HepG2 (cell line): ENCODE measurements around the gene GPSM1. TPM values are rescaled to one million over a fixed set of nuclear protein-coding genes. Genes with fewer than 3 reads are reported as not detected.
A peak's percentile ranks its signal among the peaks of the same experiment; 100 is the strongest.

Experiments
- CREB1 ChIP-seq, 2 experiments: fragments of 450-650 bp in 1 of 2; IDR thresholded peaks; 2 replicates each; pipeline ENCODE4 v1.6.1; 2016 to 2017; ENCODE audit warnings: control low read depth in 1 of 2, mild to moderate bottlenecking in 1 of 2, missing compliant biosample characterization in 1 of 2, missing genetic modification characterization in 1 of 2
- DPF2 ChIP-seq: sonication (generic); formaldehyde crosslinking; IDR thresholded peaks from 2 replicates; pipeline ENCODE4 v1.4.0; 2020; ENCODE audit warnings: mild to moderate bottlenecking, low read depth, missing genetic modification reagents, borderline replicate concordance
- FOSL2 ChIP-seq: sonication (generic); formaldehyde crosslinking; IDR thresholded peaks from 2 replicates; pipeline ENCODE4 v1.4.0; 2020; ENCODE audit warnings: missing genetic modification reagents
- GLI4 ChIP-seq: sonication (generic); formaldehyde crosslinking; IDR thresholded peaks from 2 replicates; pipeline ENCODE4 v1.5.1; 2020; ENCODE audit warnings: missing genetic modification reagents, mild to moderate bottlenecking, moderate library complexity, borderline replicate concordance
- HOXA5 ChIP-seq: sonication (generic); formaldehyde crosslinking; IDR thresholded peaks from 2 replicates; pipeline ENCODE4 v1.4.0; 2020; ENCODE audit warnings: missing genetic modification reagents
- SOX6 ChIP-seq, 2 experiments: fragments of 450-650 bp in 1 of 2; sonication (generic) in 1 of 2; formaldehyde crosslinking in 1 of 2; IDR thresholded peaks; 2 replicates each; pipeline versions ENCODE4 v1.4.0 to v1.6.1; 2017 to 2020; ENCODE audit warnings: antibody characterized with exemption in 1 of 2, mild to moderate bottlenecking in 1 of 2, missing genetic modification reagents in 1 of 2
- ZNF101 ChIP-seq: sonication (generic); formaldehyde crosslinking; IDR thresholded peaks from 2 replicates; pipeline ENCODE4 v1.4.0; 2020; ENCODE audit warnings: mild to moderate bottlenecking, low read depth, missing genetic modification reagents, borderline replicate concordance
- ZNF136 ChIP-seq: sonication (generic); formaldehyde crosslinking; IDR thresholded peaks from 2 replicates; pipeline ENCODE4 v1.8.1; 2022; ENCODE audit warnings: low read depth, mild to moderate bottlenecking, moderate library complexity, missing genetic modification reagents
- ZNF225 ChIP-seq: sonication (generic); formaldehyde crosslinking; IDR thresholded peaks from 2 replicates; pipeline ENCODE4 v1.4.0; 2020; ENCODE audit warnings: mild to moderate bottlenecking, missing genetic modification reagents
- ZNF34 ChIP-seq: sonication (generic); formaldehyde crosslinking; IDR thresholded peaks from 2 replicates; pipeline ENCODE4 v1.4.0; 2020; ENCODE audit warnings: mild to moderate bottlenecking, missing genetic modification reagents, borderline replicate concordance
- ZNF343 ChIP-seq: sonication (generic); formaldehyde crosslinking; IDR thresholded peaks from 2 replicates; pipeline ENCODE4 v1.4.0; 2020; ENCODE audit warnings: mild to moderate bottlenecking, missing genetic modification reagents
- ZNF383 ChIP-seq: sonication (generic); formaldehyde crosslinking; IDR thresholded peaks from 2 replicates; pipeline ENCODE4 v1.4.0; 2020; ENCODE audit warnings: missing genetic modification reagents, mild to moderate bottlenecking, borderline replicate concordance
- polyA plus RNA-seq, 8 experiments: library from polyadenylated mRNA; depleted of rRNA in 3 of 8; stranded (reverse) in 7 of 8; unstranded in 1 of 8; fragments of >200 nt; fragmentation: Illumina TruSeq in 4 of 8; extraction: Trizol in 4 of 8; gene quantifications; 2 replicates each; pipeline versions ENCODE4 v1.2.1 to v1.2.3, GENCODE V29; 2011 to 2016; ENCODE audit warnings: low read depth in 4 of 8, missing spikeins in 1 of 8, mixed read lengths in 1 of 8; ENCODE audit not compliant: insufficient read depth in 1 of 8
- total RNA-seq, 5 experiments: library from RNA; depleted of rRNA; stranded (reverse); fragments of >200 nt; fragmentation: Illumina TruSeq; extraction: Trizol; gene quantifications; 2 replicates each; pipeline ENCODE4 v1.2.3, GENCODE V29; 2016; ENCODE audit warnings: low read depth in 1 of 5
- TF ChIP-seq, protein P1 (sequence below): sonication (generic); formaldehyde crosslinking; IDR thresholded peaks from 2 replicates; pipeline ENCODE4 v1.9.0; 2021; ENCODE audit warnings: missing genetic modification reagents, borderline replicate concordance
- TF ChIP-seq, protein P2 (sequence below): IDR thresholded peaks from 2 replicates; pipeline ENCODE4 v1.6.1; 2016
- TF ChIP-seq, protein P3 (sequence below): IDR thresholded peaks from 2 replicates; pipeline ENCODE4 v1.6.1; 2016
- TF ChIP-seq, protein P4 (sequence below): sonication (generic); formaldehyde crosslinking; IDR thresholded peaks from 2 replicates; pipeline ENCODE4 v1.8.1; 2023; ENCODE audit warnings: mild to moderate bottlenecking, missing genetic modification reagents, borderline replicate concordance
- TF ChIP-seq, protein P5 (sequence below): sonication (generic); formaldehyde crosslinking; IDR thresholded peaks from 2 replicates; pipeline ENCODE4 v1.4.0; 2020; ENCODE audit warnings: low read depth, mild to moderate bottlenecking, missing genetic modification reagents
- TF ChIP-seq, protein P6 (sequence below): sonication (generic); formaldehyde crosslinking; conservative IDR thresholded peaks from 2 replicates; pipeline ENCODE4 v1.8.0; 2022; ENCODE audit warnings: missing genetic modification reagents

The GPSM1 gene
- total and polyA plus RNA-seq, 2 of the 13 experiments (the other 11 are each of a cell fraction or from before 2014, with no cell fraction given) = 1.0 to 2.4 TPM

DNA sequence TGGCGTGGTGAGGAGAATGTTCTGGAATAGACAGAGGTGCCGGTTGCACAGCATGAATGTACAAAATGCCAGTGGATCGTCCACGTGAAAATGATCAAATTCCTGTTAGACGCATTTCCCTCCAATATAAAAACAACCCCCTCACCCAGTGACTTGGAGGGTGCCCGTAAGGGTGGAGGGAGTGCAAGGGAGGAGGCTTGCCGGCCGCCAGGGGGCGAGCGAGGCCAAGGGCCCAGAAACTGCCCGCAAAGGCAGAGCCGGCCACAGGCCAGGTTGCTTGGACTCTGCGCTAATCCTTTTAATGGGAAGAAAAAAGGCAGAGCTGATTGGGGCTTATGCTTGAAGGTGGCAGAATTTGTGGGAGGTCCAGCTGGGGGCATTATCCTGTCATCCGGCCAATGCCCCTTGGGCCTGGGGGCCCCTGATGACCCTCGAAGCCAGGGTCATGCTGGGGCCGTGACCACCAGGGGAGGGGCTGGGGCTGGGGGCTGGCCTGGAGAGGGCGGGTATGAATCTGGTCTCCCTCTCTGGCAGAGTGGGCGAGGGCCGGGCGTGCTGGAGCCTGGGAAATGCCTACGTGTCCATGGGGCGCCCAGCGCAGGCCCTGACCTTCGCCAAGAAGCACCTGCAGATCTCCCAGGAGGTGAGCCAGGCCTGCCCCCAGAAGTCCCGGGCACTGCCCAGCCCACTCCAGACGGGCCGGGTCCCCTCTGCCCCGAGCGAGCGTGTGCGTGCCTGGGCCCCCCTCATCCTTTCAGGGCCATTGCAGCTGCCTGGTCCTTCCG is 12.0 kb downstream of the GPSM1 start (continued):
- TF ChIP-seq, protein P1, sequence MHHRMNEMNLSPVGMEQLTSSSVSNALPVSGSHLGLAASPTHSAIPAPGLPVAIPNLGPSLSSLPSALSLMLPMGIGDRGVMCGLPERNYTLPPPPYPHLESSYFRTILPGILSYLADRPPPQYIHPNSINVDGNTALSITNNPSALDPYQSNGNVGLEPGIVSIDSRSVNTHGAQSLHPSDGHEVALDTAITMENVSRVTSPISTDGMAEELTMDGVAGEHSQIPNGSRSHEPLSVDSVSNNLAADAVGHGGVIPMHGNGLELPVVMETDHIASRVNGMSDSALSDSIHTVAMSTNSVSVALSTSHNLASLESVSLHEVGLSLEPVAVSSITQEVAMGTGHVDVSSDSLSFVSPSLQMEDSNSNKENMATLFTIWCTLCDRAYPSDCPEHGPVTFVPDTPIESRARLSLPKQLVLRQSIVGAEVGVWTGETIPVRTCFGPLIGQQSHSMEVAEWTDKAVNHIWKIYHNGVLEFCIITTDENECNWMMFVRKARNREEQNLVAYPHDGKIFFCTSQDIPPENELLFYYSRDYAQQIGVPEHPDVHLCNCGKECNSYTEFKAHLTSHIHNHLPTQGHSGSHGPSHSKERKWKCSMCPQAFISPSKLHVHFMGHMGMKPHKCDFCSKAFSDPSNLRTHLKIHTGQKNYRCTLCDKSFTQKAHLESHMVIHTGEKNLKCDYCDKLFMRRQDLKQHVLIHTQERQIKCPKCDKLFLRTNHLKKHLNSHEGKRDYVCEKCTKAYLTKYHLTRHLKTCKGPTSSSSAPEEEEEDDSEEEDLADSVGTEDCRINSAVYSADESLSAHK = no peak
- TF ChIP-seq, protein P2, sequence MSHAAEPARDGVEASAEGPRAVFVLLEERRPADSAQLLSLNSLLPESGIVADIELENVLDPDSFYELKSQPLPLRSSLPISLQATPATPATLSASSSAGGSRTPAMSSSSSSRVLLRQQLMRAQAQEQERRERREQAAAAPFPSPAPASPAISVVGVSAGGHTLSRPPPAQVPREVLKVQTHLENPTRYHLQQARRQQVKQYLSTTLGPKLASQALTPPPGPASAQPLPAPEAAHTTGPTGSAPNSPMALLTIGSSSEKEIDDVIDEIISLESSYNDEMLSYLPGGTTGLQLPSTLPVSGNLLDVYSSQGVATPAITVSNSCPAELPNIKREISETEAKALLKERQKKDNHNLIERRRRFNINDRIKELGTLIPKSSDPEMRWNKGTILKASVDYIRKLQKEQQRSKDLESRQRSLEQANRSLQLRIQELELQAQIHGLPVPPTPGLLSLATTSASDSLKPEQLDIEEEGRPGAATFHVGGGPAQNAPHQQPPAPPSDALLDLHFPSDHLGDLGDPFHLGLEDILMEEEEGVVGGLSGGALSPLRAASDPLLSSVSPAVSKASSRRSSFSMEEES (CRISPR knock-in tag) = no peak
- TF ChIP-seq ZNF343 (CRISPR knock-in tag) (no peak), ZNF101 (CRISPR knock-in tag) (no peak), CREB1 (IDR thresholded peaks at IDR 0.05) (no peak), CREB1 (CRISPR knock-in tag; IDR thresholded peaks at IDR 0.05) (no peak), GLI4 (CRISPR knock-in tag) (no peak), ZNF34 (CRISPR knock-in tag) (no peak), ZNF225 (CRISPR knock-in tag) (no peak), ZNF136 (no peak), HOXA5 (CRISPR knock-in tag) (no peak; the same call in 1 of the 2 replicates), DPF2 (CRISPR knock-in tag) (no peak), SOX6 (IDR thresholded peaks at IDR 0.05) (no peak), SOX6 (CRISPR knock-in tag; IDR thresholded peaks at IDR 0.05) (0 out of 2 replicates have a peak, but pooled peaks have one; percentile 34), ZNF383 (CRISPR knock-in tag) (no peak), FOSL2 (no peak)
- TF ChIP-seq, protein P3, sequence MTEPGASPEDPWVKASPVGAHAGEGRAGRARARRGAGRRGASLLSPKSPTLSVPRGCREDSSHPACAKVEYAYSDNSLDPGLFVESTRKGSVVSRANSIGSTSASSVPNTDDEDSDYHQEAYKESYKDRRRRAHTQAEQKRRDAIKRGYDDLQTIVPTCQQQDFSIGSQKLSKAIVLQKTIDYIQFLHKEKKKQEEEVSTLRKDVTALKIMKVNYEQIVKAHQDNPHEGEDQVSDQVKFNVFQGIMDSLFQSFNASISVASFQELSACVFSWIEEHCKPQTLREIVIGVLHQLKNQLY (CRISPR knock-in tag) = no peak
- TF ChIP-seq, protein P4, sequence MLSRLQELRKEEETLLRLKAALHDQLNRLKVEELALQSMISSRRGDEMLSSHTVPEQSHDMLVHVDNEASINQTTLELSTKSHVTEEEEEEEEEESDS (CRISPR knock-in tag) = no peak
- TF ChIP-seq, protein P5, sequence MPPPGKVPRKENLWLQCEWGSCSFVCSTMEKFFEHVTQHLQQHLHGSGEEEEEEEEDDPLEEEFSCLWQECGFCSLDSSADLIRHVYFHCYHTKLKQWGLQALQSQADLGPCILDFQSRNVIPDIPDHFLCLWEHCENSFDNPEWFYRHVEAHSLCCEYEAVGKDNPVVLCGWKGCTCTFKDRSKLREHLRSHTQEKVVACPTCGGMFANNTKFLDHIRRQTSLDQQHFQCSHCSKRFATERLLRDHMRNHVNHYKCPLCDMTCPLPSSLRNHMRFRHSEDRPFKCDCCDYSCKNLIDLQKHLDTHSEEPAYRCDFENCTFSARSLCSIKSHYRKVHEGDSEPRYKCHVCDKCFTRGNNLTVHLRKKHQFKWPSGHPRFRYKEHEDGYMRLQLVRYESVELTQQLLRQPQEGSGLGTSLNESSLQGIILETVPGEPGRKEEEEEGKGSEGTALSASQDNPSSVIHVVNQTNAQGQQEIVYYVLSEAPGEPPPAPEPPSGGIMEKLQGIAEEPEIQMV = no peak
- TF ChIP-seq, protein P6, sequence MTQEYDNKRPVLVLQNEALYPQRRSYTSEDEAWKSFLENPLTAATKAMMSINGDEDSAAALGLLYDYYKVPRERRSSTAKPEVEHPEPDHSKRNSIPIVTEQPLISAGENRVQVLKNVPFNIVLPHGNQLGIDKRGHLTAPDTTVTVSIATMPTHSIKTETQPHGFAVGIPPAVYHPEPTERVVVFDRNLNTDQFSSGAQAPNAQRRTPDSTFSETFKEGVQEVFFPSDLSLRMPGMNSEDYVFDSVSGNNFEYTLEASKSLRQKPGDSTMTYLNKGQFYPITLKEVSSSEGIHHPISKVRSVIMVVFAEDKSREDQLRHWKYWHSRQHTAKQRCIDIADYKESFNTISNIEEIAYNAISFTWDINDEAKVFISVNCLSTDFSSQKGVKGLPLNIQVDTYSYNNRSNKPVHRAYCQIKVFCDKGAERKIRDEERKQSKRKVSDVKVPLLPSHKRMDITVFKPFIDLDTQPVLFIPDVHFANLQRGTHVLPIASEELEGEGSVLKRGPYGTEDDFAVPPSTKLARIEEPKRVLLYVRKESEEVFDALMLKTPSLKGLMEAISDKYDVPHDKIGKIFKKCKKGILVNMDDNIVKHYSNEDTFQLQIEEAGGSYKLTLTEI (CRISPR knock-in tag) = no peak
